HepG2 (cell line): ENCODE data around the gene WDR31. TPM values are rescaled to one million over a fixed set of nuclear protein-coding genes. Genes with fewer than 3 reads are reported as not detected.

Experiments
- AGO2 ChIP-seq: fragments of 200-400 bp; formaldehyde crosslinking; optimal IDR thresholded peaks from 2 replicates; pipeline ENCODE3; 2017; ENCODE audit warnings: mild to moderate bottlenecking, low read depth, low read length, moderate library complexity
- CREB1 ChIP-seq, 2 experiments: fragments of 450-650 bp in 1 of 2; IDR thresholded peaks; 2 replicates each; pipeline ENCODE4 v1.6.1; 2016 to 2017; ENCODE audit warnings: control low read depth in 1 of 2, mild to moderate bottlenecking in 1 of 2, missing compliant biosample characterization in 1 of 2, missing genetic modification characterization in 1 of 2
- EEA1 ChIP-seq: sonication (generic); formaldehyde crosslinking; IDR thresholded peaks from 2 replicates; pipeline ENCODE4 v1.5.1; 2020; ENCODE audit warnings: mild to moderate bottlenecking, missing genetic modification reagents, borderline replicate concordance
- PHB2 ChIP-seq: fragments of 450-650 bp; IDR thresholded peaks from 2 replicates; pipeline ENCODE4 v1.6.1; 2018; ENCODE audit not compliant: partially characterized antibody
- ZKSCAN8 ChIP-seq: IDR thresholded peaks from 2 replicates; pipeline ENCODE4 v1.6.1; 2016; ENCODE audit warnings: borderline replicate concordance, missing genetic modification reagents, missing compliant biosample characterization
- ZMYM2 ChIP-seq: sonication (generic); formaldehyde crosslinking; IDR thresholded peaks from 2 replicates; pipeline ENCODE4 v1.8.0; 2022; ENCODE audit warnings: mild to moderate bottlenecking, missing genetic modification reagents
- ZNF124 ChIP-seq: sonication (generic); formaldehyde crosslinking; IDR thresholded peaks from 2 replicates; pipeline ENCODE4 v1.4.0; 2020; ENCODE audit warnings: missing genetic modification reagents
- ZNF550 ChIP-seq: sonication (generic); formaldehyde crosslinking; IDR thresholded peaks from 2 replicates; pipeline ENCODE4 v1.4.0; 2020; ENCODE audit warnings: mild to moderate bottlenecking, missing genetic modification reagents, borderline replicate concordance
- ZNF746 ChIP-seq: sonication (generic); formaldehyde crosslinking; IDR thresholded peaks from 2 replicates; pipeline ENCODE4 v1.8.0; 2022; ENCODE audit warnings: mild to moderate bottlenecking, missing genetic modification reagents
- ZNF775 ChIP-seq: sonication (generic); formaldehyde crosslinking; IDR thresholded peaks from 2 replicates; pipeline ENCODE4 v1.4.0; 2020; ENCODE audit warnings: missing genetic modification reagents, mild to moderate bottlenecking, moderate library complexity, borderline replicate concordance
- ZSCAN21 ChIP-seq: sonication (generic); formaldehyde crosslinking; IDR thresholded peaks from 2 replicates; pipeline ENCODE4 v1.8.0; 2022; ENCODE audit warnings: mild to moderate bottlenecking, missing genetic modification reagents, moderate library complexity, borderline replicate concordance
- polyA plus RNA-seq, 8 experiments: library from polyadenylated mRNA; depleted of rRNA in 3 of 8; stranded (reverse) in 7 of 8; unstranded in 1 of 8; fragments of >200 nt; fragmentation: Illumina TruSeq in 4 of 8; extraction: Trizol in 4 of 8; gene quantifications; 2 replicates each; pipeline versions ENCODE4 v1.2.1 to v1.2.3, GENCODE V29; 2011 to 2016; ENCODE audit warnings: low read depth in 4 of 8, missing spikeins in 1 of 8, mixed read lengths in 1 of 8; ENCODE audit not compliant: insufficient read depth in 1 of 8
- total RNA-seq, 5 experiments: library from RNA; depleted of rRNA; stranded (reverse); fragments of >200 nt; fragmentation: Illumina TruSeq; extraction: Trizol; gene quantifications; 2 replicates each; pipeline ENCODE4 v1.2.3, GENCODE V29; 2016; ENCODE audit warnings: low read depth in 1 of 5
- TF ChIP-seq, protein P1 (sequence below): sonication (generic); formaldehyde crosslinking; IDR thresholded peaks from 2 replicates; pipeline ENCODE4 v1.4.0; 2020; ENCODE audit warnings: mild to moderate bottlenecking, missing genetic modification reagents
- TF ChIP-seq, protein P2 (sequence below): sonication (generic); formaldehyde crosslinking; IDR thresholded peaks from 2 replicates; pipeline ENCODE4 v1.4.0; 2020; ENCODE audit warnings: missing genetic modification reagents
- TF ChIP-seq, protein P3 (sequence below): fragments of 450-650 bp; IDR thresholded peaks from 2 replicates; pipeline ENCODE4 v1.6.1; 2016
- TF ChIP-seq, protein P4 (sequence below): sonication (generic); formaldehyde crosslinking; conservative IDR thresholded peaks from 2 replicates; pipeline ENCODE4 v1.4.0; 2020; ENCODE audit warnings: missing genetic modification reagents

Gene WDR31
- total and polyA plus RNA-seq, 2 of the 13 experiments (the other 11 are each of a cell fraction or from before 2014, with no cell fraction given) = 0.33 to 1.7 TPM

DNA sequence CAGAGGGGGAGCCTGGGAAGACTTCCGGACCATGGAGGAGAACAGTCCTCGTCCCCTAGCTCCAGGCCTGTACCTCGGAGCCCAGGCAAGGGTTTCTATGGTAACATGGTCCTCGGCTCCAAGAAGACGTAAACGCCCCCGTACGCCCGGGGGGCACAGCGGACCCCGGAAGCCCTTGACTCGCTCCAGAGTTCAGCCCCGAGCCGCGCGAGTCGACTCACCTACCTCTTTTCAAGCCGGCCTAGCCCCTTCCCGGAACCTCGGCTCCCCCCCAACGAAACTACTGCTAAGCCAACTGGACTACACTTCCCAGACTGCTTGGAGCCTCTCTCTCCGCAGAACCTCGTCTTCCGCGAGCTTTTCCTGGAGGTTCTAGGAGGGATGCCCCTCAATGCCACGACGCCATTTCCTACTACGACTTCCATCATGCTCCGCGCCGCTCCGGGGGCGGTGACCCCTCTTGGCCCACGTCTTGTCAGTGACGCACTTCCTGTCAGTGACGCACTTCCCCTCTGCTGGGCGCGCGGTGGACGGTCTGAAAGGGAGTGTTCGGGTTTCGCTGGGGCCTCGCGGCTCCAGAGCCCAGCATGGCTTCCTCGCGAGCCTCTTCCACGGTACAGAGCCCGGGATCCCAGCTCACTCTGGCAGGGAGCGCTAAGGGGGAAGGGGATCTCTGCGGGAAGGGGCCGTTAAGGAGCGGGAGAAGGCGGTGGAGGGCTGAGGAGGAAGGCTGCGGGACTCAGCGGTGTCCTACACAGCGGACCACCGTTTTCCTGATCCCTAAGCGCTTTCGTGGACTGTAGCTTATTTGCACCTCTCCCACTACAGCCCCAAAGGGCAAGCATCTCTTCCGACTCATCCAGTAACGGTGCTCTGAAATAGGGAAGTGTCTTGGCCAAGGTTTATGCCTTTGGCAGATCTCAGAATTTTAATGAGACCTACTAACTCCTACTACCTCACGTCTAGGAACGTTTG, 64.6 kb downstream of the WDR31 start, which contains the start of the genes CDC26 and PRPF4 (continued):
- TF ChIP-seq ZNF550 (CRISPR knock-in tag) (0 out of 2 replicates have a peak, but pooled peaks have one; percentile 58), ZMYM2 (CRISPR knock-in tag) (no peak), EEA1 (CRISPR knock-in tag) (peak; percentile 70), AGO2 (peak; percentile 26), ZNF775 (CRISPR knock-in tag) (no peak), ZNF124 (peak; percentile 67; the same call in 1 of the 2 replicates), ZSCAN21 (CRISPR knock-in tag) (no peak; the same call in 1 of the 2 replicates), CREB1 (IDR thresholded peaks at IDR 0.05) (peak; percentile 98), CREB1 (CRISPR knock-in tag; IDR thresholded peaks at IDR 0.05) (peak; percentile 99), ZNF746 (CRISPR knock-in tag) (0 out of 2 replicates have a peak, but pooled peaks have one; percentile 57), ZKSCAN8 (CRISPR knock-in tag) (no peak), PHB2 (no peak)
- TF ChIP-seq, protein P1, sequence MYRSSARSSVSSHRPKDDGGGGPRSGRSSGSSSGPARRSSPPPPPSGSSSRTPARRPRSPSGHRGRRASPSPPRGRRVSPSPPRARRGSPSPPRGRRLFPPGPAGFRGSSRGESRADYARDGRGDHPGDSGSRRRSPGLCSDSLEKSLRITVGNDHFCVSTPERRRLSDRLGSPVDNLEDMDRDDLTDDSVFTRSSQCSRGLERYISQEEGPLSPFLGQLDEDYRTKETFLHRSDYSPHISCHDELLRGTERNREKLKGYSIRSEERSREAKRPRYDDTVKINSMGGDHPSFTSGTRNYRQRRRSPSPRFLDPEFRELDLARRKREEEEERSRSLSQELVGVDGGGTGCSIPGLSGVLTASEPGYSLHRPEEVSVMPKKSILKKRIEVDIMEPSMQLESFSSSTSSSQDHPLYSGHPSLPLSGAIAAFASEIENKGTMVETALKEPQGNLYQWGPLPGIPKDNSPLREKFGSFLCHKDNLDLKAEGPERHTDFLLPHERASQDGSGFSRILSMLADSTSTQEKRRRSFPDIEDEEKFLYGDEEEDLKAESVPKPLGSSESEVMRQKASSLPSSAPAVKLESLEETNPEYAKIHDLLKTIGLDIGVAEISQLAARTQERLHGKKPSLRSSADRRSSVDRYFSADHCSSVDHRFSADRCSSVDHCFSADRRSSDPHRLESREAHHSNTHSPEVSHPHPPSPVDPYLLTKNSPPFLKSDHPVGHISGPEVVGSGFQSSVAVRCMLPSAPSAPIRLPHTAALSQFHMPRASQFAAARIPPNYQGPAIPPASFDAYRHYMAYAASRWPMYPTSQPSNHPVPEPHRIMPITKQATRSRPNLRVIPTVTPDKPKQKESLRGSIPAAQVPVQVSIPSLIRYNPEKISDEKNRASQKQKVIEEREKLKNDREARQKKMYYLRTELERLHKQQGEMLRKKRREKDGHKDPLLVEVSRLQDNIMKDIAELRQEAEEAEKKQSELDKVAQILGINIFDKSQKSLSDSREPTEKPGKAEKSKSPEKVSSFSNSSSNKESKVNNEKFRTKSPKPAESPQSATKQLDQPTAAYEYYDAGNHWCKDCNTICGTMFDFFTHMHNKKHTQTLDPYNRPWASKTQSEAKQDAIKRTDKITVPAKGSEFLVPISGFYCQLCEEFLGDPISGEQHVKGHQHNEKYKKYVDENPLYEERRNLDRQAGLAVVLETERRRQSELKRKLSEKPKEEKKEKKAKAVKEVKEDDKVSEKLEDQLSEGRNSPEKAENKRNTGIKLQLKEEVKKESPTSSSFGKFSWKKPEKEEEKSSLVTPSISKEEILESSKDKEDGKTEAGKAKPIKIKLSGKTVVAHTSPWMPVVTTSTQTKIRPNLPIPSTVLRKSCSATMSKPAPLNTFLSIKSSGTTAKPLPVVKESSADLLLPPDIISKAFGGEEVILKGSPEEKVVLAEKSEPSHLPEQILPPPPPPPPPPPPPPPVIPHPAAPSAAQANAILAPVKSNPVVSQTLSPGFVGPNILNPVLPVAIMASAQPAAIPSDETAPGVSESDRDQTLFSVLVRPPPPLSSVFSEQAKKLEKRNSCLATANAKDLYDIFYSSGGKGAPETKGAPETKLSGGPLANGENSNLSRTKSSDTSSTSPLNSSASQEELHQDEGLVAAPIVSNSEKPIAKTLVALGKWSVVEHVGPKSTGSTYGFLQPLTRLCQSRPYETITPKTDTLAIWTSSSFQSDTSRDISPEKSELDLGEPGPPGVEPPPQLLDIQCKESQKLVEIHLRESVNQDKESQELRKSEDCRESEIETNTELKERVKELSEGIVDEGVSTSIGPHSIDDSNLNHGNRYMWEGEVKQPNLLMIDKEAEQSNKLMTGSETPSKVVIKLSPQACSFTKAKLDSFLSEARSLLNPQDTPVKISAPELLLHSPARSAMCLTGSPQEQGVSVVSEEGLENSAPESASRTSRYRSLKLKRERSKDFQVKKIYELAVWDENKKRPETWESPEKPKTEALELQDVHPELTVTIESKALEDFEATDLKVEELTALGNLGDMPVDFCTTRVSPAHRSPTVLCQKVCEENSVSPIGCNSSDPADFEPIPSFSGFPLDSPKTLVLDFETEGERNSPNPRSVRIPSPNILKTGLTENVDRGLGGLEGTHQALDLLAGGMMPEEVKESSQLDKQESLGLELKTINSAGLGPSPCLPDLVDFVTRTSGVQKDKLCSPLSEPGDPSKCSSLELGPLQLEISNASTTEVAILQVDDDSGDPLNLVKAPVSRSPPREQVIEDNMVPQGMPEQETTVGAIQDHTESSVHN (CRISPR knock-in tag) = no peak
- TF ChIP-seq, protein P2, sequence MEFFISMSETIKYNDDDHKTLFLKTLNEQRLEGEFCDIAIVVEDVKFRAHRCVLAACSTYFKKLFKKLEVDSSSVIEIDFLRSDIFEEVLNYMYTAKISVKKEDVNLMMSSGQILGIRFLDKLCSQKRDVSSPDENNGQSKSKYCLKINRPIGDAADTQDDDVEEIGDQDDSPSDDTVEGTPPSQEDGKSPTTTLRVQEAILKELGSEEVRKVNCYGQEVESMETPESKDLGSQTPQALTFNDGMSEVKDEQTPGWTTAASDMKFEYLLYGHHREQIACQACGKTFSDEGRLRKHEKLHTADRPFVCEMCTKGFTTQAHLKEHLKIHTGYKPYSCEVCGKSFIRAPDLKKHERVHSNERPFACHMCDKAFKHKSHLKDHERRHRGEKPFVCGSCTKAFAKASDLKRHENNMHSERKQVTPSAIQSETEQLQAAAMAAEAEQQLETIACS = 0 out of 2 replicates have a peak, but pooled peaks have one; percentile 29
- TF ChIP-seq, protein P3, sequence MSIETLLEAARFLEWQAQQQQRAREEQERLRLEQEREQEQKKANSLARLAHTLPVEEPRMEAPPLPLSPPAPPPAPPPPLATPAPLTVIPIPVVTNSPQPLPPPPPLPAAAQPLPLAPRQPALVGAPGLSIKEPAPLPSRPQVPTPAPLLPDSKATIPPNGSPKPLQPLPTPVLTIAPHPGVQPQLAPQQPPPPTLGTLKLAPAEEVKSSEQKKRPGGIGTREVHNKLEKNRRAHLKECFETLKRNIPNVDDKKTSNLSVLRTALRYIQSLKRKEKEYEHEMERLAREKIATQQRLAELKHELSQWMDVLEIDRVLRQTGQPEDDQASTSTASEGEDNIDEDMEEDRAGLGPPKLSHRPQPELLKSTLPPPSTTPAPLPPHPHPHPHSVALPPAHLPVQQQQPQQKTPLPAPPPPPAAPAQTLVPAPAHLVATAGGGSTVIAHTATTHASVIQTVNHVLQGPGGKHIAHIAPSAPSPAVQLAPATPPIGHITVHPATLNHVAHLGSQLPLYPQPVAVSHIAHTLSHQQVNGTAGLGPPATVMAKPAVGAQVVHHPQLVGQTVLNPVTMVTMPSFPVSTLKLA = peak; percentile 71
- TF ChIP-seq, protein P4, sequence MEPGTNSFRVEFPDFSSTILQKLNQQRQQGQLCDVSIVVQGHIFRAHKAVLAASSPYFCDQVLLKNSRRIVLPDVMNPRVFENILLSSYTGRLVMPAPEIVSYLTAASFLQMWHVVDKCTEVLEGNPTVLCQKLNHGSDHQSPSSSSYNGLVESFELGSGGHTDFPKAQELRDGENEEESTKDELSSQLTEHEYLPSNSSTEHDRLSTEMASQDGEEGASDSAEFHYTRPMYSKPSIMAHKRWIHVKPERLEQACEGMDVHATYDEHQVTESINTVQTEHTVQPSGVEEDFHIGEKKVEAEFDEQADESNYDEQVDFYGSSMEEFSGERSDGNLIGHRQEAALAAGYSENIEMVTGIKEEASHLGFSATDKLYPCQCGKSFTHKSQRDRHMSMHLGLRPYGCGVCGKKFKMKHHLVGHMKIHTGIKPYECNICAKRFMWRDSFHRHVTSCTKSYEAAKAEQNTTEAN = no peak
